ENCODE results near the gene OR52K1. TPM values are rescaled to one million over a fixed set of nuclear protein-coding genes. Genes with fewer than 3 reads are reported as not detected.
"Not testable (repeated sequence)": the region's sequence is repeated elsewhere in the genome, so short reads cannot be mapped to it uniquely, and the experiment has no call there.

Gene OR52K1
- total RNA-seq, 2 experiments from 2014 or later, result not detected

DNA sequence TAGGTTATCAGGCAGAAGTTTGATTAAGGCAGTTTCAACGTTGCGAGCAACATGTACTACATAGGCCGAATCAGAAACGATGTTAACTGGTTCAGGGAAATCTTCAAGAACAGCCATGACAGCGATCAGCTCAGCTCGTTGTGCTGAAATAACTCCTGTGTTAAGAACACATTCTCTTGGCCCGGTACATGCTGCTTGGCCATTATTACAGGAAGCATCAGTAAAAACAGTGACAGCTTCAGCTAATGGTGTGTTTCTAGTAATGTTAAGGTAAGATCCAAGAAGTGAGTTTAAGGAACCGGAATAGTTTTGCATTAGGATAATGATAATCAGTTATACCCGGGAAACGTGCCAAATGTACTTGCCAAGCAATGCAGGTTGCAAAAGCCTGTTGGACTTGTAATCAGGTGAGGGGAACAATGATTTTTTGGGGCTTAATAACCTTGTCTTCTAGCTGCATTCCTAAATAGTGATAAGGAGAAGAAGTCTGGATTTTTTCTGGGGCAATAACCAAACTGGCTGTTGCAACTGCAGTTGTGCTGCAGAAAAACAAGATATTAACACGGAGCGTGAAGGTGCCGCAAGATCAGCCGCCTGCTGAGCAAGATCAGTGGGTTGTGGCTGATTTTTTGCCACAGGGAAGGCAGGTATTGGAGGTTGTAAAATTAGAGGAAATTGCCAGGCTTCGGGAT is 14.3 kb downstream of the OR52K1 start:
- Mint-ChIP-seq H3K4me3 (no peak overlapping the region), H3K36me3 (ENCODE audit: low read depth) (no peaks in the 10 kb centered on the region), H3K4me1 (peaks cover 5% of the 10 kb centered on the region), H3K9me3 (peaks cover under 1% of the 10 kb centered on the region), H3K27ac (no peak overlapping the region), H3K27me3 (peaks cover 26% of the 10 kb centered on the region)
- ChIA-PET CTCF (no interaction called here), POLR2A (no interaction called here)
- DNase-seq, result no peak

DNA sequence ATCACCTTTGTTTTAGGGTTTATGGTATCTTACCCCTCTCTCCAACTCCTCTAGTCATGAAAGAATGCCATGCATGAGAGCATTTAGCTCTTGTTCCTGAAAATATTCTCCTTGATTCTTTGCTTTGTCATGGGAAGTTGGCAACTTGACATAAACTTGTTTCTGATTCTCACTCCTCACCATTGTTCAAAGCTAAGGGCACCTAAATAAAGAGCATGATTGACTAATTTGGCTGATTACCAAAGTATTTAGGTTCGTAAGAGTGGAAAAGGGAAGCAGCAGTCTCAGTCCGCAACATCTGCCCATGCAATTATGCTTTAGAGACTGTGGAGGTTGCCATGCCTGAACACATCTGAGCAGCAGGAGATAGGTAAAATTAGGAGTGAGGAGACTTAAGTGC is 26.4 kb downstream of the OR52K1 start:
- no peaks in the 10 kb centered on the region for H3K36me3 Mint-ChIP-seq (ENCODE audit: low read depth)
- no peak for DNase-seq
- POLR2A ChIA-PET, result no interaction called here
- H3K27me3 Mint-ChIP-seq, result peaks cover 20% of the 10 kb centered on the region
- CTCF ChIA-PET, result interaction anchor here (2.4 kb wide), 1 partner anchor 321 kb away, joined by 6 read pairs; no protein-coding TSS in a partner anchor
- no peak overlapping the region for H3K4me3 Mint-ChIP-seq
- no peaks in the 10 kb centered on the region for H3K4me1 Mint-ChIP-seq
- H3K9me3 Mint-ChIP-seq, result no peaks in the 10 kb centered on the region
- no peak overlapping the region for H3K27ac Mint-ChIP-seq

DNA sequence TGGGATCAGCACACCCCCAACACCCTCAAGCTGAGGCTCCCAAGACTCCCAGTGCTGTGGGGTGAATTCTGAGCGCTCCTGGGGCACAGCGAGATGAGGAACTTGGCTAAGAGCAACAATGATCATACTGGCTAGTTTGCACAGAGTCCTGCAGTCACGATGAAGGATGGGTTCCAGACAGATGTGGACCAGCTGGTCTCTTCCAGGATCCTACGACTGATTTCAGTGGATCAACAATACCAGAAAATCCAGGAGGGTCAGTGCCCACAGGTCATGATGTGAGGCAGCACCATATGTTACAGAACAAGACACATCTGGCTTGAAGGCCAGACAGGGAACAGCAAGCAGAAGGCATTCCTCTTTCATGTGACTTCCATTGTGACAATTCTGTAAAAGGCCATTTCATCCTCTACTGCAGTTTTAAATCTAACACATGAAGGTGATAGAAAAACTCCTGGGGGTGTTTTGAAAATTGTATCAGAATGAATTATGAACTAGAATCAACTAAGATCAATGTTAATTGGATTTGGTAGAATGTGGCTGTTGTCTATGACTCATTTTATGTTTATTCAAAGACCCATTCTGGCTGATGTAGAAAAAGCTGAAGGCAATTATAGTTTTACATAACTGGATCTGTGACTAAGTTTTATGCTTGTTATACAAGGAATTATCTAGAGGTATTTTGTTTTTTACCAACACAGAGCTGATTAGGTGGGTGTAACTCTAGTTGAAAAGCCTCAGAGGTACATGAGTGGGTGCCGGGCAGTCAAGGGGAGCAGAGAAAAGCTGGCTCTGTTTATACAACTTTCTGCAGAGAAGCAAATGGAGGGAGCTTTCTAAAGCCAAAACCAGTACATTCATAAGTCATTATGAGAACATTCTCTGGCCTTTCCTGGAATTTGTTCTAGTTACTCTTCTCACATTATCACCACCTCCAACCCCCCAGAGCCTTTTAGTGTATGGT is 29.1 kb downstream of the OR52K1 start:
- no peak for DNase-seq
- no peaks in the 10 kb centered on the region for H3K36me3 Mint-ChIP-seq (ENCODE audit: low read depth)
- no peaks in the 10 kb centered on the region for H3K4me1 Mint-ChIP-seq
- no peak overlapping the region for H3K27ac Mint-ChIP-seq
- no peak overlapping the region for H3K4me3 Mint-ChIP-seq
- peaks cover 16% of the 10 kb centered on the region for H3K27me3 Mint-ChIP-seq
- ChIA-PET CTCF (interaction anchor here (1.4 kb wide), 1 partner anchor 324 kb away, joined by 4 read pairs; no protein-coding TSS in a partner anchor), POLR2A (no interaction called here)
- no peaks in the 10 kb centered on the region for H3K9me3 Mint-ChIP-seq

DNA sequence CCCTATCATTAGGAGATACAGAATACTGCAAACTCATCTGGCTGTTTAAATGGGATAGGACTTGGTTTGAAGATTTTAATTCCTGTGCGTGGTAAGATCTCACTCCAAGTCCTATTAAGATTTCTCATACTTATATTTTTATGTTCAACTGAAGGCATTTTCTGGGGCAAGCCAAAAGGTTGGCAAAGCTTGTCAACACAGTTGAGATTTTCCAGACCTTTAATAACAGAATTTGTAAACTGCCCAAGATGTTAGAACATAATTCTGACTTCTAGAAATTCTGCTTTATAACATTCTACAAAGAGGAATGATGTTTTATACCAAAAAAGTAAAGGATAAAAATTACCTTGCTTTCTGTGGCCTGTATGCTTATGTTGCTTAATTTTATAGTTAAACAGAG is 31.8 kb downstream of the OR52K1 start:
- ChIA-PET POLR2A (no interaction called here), CTCF (no interaction called here)
- Mint-ChIP-seq H3K27ac (no peak overlapping the region), H3K36me3 (ENCODE audit: low read depth) (no peaks in the 10 kb centered on the region), H3K9me3 (no peaks in the 10 kb centered on the region), H3K27me3 (peaks cover 3% of the 10 kb centered on the region), H3K4me3 (no peak overlapping the region), H3K4me1 (no peaks in the 10 kb centered on the region)
- DNase-seq, result no peak

DNA sequence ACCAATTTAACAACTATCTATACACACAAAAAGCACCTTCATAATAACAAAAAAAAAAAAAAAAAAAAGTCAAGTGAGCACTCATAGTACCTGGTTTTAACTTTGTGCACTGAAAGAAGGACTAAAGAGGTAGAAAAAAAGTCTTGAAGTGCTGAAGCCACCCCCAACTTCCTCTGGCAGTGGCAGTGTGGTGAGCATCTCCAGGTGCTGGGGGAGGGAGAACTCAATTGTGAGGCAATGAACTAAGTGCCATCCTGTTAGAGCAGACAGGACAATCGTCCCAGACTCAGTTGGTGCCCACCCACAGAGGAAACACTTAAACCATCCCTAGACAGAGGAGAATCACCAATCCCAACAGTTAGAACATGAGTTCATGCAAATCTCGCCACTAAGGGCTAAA is 39.9 kb downstream of the OR52K1 start:
- Mint-ChIP-seq H3K36me3 (ENCODE audit: low read depth) (no peaks in the 10 kb centered on the region), H3K27ac (no peak overlapping the region), H3K9me3 (no peaks in the 10 kb centered on the region), H3K4me1 (no peaks in the 10 kb centered on the region), H3K4me3 (no peak overlapping the region), H3K27me3 (peaks cover 22% of the 10 kb centered on the region)
- POLR2A ChIA-PET, result no interaction called here
- CTCF ChIA-PET, result no interaction called here
- no peak for DNase-seq

DNA sequence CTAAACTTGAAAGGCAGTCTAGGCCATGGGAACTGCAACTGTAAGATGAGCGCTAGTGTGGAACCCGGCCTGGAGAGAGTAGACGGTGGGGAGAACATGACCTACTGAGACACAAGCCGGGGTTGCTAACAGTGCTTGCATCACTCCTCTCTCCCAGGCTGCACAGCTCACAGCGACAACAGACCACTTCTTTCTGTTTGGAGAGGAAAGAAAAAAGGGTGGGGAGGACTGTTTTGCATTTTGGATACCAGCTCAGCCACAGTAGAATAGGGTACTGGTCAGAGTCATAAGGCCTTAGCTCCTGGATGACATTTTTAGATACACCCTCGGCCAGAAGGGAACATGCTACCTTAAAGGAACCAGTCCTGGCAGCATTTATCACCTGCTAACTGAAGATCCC is 40.3 kb downstream of the OR52K1 start:
- Mint-ChIP-seq H3K4me1 (no peaks in the 10 kb centered on the region), H3K27ac (no peak overlapping the region), H3K27me3 (peaks cover 25% of the 10 kb centered on the region), H3K9me3 (no peaks in the 10 kb centered on the region), H3K4me3 (no peak overlapping the region), H3K36me3 (ENCODE audit: low read depth) (no peaks in the 10 kb centered on the region)
- DNase-seq, result no peak
- CTCF ChIA-PET, result no interaction called here
- POLR2A ChIA-PET, result no interaction called here

DNA sequence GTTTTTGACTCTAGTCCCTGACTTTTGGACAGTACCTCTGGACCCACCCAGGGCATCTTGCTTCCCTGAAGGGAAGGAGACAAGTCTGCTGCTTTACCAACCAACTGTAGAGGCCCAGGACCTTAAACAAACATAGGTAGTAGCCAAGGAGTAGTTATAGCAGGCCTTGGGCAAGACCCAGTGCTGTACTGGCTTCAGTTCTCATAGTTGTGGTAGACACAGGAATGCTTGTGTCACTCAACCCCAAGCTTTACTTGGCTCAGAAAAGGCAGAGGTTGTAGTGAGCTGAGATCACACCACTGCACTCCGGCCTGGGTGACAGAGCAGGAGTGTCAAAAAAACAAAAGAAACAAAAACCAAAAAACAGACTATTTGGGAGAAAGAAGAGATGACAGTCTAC is 41.2 kb downstream of the OR52K1 start:
- H3K4me3 Mint-ChIP-seq, result no peak overlapping the region
- POLR2A ChIA-PET, result no interaction called here
- H3K36me3 Mint-ChIP-seq (ENCODE audit: low read depth), result no peaks in the 10 kb centered on the region
- no peaks in the 10 kb centered on the region for H3K9me3 Mint-ChIP-seq
- no peak overlapping the region for H3K27ac Mint-ChIP-seq
- peaks cover 32% of the 10 kb centered on the region for H3K27me3 Mint-ChIP-seq
- no peaks in the 10 kb centered on the region for H3K4me1 Mint-ChIP-seq
- CTCF ChIA-PET, result interaction anchor here (0.9 to 1.7 kb wide), 2 partner anchors 16 to 336 kb away, joined by 3 to 5 read pairs; no protein-coding TSS in a partner anchor
- DNase-seq, result no peak

DNA sequence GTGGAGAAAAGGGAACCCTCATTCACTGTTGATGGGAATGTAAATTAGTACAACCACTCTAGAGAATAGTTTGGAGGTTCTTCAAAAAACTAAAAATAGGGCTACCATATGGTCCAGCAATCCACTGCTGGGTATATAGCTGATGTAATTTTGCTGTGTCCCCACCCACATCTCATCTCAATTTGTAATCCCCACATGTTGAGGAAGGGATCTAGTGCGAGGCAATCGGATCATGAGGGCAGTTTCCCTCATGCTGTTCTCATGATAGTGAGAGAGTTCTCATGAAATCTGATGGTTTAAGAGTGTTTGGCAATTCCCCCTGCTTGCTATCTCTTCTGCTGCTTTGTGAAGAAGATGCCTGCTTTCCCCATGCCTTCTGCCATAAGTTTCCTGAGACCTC is 45.5 kb downstream of the OR52K1 start:
- Mint-ChIP-seq H3K4me3 (no peak overlapping the region), H3K4me1 (no peaks in the 10 kb centered on the region), H3K36me3 (ENCODE audit: low read depth) (no peaks in the 10 kb centered on the region), H3K27me3 (peaks cover 32% of the 10 kb centered on the region), H3K9me3 (no peaks in the 10 kb centered on the region), H3K27ac (no peak overlapping the region)
- POLR2A ChIA-PET, result no interaction called here
- no peak for DNase-seq
- CTCF ChIA-PET, result no interaction called here

DNA sequence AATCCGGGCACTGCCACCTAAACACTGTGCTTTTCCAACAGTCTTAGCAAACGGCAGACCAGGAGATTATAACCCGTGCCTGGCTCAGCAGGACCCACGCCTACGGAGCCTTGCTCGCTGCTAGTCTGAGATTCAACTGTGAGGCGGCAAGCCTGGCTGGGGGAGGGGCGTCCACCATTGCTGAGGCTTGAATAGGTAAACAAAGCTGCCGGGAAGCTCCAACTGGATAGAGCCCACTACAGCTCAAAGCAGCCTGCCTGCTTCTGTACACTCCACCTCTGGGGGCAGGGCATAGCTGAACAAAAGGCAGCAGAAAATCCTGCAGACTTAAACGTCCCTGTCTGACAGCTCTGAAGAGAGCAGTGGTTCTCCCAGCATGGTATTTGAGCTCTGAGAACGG is 49.2 kb downstream of the OR52K1 start:
- H3K9me3 Mint-ChIP-seq; CTCF ChIA-PET; H3K4me1 Mint-ChIP-seq; DNase-seq; H3K4me3 Mint-ChIP-seq; H3K27ac Mint-ChIP-seq; H3K36me3 Mint-ChIP-seq (ENCODE audit: low read depth); POLR2A ChIA-PET: not testable (repeated sequence)
- H3K27me3 Mint-ChIP-seq, result peaks cover 26% of the 10 kb centered on the region

DNA sequence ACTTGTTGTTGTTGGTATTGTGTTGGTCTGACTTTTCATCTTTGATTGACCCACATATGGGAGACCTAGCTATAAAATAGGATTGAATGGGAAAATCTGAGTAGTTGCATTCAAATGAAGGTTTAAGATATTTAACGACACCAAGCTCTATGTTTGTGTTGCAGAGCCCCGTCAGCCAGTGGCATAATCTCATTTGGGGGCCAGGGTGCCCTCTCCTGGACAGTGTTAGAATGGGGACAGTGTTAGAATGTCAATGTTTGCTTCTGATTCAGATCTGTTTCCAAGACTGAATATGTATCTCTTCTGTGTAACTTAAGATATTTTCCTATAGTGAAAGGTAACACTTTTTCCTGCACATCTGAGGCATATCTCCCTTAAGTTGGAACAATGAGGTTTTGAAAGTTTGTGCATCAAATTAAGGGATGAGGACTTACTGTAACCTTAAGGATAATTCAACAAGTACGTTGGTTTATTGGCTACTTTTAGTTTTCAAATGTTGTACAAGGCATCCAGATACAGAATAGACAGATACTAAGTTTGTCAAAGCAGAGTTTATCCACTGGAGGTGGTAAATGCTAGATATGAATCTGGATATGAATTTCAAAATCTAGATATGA is 57.3 kb downstream of the OR52K1 start:
- POLR2A ChIA-PET, result no interaction called here
- H3K4me3 Mint-ChIP-seq, result no peak overlapping the region
- H3K36me3 Mint-ChIP-seq (ENCODE audit: low read depth), result no peaks in the 10 kb centered on the region
- H3K27me3 Mint-ChIP-seq, result peaks cover 13% of the 10 kb centered on the region
- H3K9me3 Mint-ChIP-seq, result no peaks in the 10 kb centered on the region
- DNase-seq, result peak; percentile 61
- no peak overlapping the region for H3K27ac Mint-ChIP-seq
- CTCF ChIA-PET, result interaction anchor here (0.6 to 7.8 kb wide), 9 partner anchors 15 to 360 kb away, joined by 3 to 125 read pairs (median 4); no protein-coding TSS in a partner anchor
- H3K4me1 Mint-ChIP-seq, result no peaks in the 10 kb centered on the region

DNA sequence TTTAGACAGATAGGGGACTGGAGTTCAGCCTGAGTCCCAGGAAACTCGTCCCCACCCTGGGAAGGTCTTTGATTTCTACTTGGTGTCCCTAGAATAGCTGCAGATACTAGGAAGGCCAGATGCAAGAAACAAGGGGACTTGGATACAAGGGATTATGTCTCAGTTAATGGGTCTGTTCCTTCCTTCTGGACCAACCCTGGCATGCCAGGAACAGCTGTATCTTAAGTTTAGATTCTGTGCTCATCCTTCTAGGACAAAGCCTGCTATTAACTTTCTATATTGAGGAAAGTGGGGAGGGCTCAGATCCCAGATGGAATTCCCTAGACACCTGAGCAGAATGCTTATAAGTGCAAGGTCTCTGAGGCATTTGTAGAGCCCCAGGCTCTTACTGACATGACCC is 58.6 kb downstream of the OR52K1 start:
- no peaks in the 10 kb centered on the region for H3K4me1 Mint-ChIP-seq

More for the DNA sequence above, 58.6 kb downstream of the OR52K1 start:
- no peak for DNase-seq
- Mint-ChIP-seq H3K36me3 (ENCODE audit: low read depth) (no peaks in the 10 kb centered on the region), H3K27me3 (peaks cover 11% of the 10 kb centered on the region), H3K4me3 (no peak overlapping the region), H3K27ac (no peak overlapping the region), H3K9me3 (no peaks in the 10 kb centered on the region)
- ChIA-PET CTCF (interaction anchor here (1.1 to 7.8 kb wide), 3 partner anchors 355 to 359 kb away, joined by 3 to 125 read pairs (median 4); no protein-coding TSS in a partner anchor), POLR2A (no interaction called here)
